Pons (tissue), 1 donor: ENCODE data around the gene CNPPD1.
A peak's percentile ranks its signal among the peaks of the same experiment; 100 is the strongest.
"Not testable (repeated sequence)": the region's sequence is repeated elsewhere in the genome, so short reads cannot be mapped to it uniquely, and the experiment has no call there.

ENCODE experiments used
- DNase-seq: peaks from one replicate; pipeline ENCODE4 v3.0.0-alpha.2; 2016; ENCODE audit warnings: low spot score

Gene CNPPD1

DNA sequence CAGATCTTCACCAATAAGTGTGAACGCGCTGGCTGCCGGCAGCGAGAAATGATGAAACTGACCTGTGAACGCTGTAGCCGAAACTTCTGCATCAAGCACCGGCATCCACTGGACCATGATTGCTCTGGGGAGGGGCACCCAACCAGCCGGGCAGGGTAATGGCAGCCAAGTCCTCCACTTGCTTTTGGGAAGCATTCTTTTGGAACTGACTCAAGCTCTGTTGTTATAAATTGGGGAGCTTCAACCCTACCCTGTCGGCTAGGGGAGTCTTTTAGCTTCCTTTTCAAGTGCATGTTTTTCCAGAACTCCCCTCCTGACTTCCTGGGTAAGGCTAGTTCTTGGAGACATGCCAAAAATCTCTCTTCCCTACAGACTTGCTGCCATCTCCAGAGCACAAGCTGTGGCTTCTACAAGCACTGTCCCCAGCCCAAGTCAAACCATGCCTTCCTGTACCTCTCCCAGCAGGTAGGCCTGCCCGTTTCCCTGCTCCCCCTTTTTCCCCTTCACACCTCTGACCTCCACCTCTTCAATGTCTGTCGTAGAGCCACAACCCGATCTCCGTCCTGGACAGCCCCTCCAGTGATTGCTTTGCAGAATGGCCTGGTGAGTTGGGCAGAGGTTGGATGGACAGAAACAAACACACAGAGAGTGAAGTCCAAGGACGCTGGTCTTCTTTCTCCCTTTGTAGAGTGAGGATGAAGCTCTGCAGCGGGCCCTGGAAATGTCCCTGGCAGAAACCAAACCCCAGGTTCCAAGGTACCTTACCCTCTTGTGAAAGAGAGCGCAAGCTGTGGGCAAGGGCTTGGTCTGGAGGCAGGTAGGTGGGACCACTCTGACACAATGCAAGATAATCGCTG is 31.4 kb upstream of the CNPPD1 start:
- DNase-seq = peak; percentile 28

DNA sequence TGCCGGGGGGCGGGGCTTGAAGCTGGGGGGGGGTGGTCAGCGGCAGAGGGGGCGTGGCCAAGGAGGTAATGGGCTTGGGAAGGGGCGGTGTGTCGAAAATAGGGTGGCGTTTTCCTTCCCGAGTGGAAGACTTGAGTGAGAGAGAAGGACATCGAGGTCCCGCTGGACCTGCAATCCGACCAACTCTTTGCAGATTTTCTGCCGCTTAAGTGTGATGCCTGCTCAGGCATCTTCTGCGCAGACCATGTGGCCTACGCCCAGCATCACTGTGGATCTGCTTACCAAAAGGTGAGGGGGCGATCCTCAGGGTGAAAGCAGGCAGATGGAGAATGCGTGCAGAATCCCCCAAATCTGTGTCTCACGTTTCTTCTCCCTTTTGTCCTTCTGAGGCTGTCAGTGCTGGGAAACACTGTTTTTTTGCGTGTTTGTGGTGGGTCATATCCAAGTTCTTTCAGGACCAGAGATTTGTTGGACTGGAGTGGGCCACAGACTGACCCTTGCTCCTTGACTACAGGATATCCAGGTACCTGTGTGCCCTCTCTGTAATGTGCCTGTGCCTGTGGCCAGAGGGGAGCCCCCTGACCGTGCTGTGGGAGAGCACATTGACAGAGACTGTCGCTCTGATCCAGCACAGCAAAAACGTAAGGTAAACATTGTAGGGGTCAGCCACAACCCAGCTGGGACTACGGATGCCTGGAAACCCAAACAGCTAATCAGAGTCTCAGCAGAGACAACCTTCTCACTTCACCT is 30.6 kb upstream of the CNPPD1 start:
- DNase-seq = peak; percentile 65

DNA sequence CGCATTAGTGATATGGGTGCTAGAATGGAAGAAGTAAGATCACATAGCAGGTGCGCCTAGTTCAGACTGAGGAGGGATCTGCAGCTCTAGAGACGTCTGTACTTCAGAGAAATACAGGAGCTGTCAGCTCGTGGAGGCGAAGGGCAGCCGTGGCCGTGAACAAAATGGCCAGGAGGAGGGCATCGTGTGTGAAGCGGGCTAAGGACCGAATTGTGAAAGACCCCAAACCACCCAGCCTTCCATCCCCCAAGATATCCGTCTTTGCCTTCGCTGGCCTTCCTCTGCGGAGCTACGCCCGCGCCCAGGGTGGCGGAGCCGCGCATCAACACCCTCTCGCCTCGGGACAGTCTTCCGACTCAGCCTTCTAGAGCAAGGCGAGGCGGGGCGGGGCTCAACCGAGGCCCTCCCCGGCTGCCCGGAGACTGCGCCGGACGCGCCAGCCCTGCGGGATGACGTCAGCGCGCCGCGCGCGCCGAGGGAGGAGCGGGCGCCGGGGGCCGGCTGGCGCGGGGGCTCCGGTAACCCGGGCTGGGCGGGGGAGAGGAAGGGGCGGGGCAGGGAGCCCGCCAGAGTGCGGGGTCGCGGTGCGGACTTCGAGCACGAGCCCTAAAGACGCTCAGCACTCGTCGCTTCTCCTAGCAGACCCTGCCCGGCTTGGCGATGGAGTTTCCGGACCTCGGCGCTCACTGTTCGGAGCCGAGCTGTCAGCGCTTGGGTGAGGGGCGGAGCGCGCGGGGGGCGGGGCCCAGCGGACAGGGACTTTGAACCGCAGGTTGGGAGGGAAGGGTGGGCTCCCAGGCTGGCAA is 29.8 kb upstream of the CNPPD1 start, which contains the start of gene ZFAND2B:
Gene ZFAND2B, plus strand, starts transcription at position 455 of the 806 bp plus-strand sequence. Its CDS starts 206 bp downstream, at position 661.
- peak; percentile 94 for DNase-seq

DNA sequence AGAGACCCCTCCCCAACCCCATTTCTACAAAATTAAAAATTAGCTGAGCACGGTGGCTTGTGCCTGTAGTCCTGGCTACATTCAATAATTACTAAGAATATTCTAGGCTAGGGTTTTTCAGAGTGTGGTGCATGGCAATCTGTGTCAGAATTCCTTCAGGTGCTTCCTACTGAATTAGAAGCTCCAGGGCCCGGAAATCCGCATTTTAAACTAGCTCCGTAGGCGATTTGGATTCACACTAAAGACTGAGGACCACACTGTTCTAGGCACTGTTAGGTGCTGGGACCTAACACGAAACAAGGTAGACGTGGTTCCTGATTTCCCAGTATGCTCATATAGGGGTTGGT is 29.2 kb upstream of the CNPPD1 start:
- DNase-seq = no peak

DNA sequence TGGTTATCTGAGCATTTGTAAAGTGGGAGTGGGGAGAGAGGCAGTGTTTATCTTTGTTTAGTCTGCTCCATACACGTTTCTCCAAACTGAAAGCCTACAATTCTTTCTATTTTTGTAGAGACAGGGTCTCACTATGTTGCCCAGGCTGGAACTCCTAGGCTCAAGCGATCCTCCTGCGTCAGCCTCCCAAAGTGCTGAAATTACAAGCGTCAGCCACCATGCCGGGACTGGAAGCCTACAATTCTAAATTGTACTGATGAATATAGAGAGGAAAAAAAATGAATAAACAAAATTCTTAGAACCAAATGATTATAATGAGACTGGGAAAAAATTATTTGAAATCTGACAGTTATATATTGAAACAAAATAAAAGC is 28.4 kb upstream of the CNPPD1 start:
- DNase-seq = no peak

DNA sequence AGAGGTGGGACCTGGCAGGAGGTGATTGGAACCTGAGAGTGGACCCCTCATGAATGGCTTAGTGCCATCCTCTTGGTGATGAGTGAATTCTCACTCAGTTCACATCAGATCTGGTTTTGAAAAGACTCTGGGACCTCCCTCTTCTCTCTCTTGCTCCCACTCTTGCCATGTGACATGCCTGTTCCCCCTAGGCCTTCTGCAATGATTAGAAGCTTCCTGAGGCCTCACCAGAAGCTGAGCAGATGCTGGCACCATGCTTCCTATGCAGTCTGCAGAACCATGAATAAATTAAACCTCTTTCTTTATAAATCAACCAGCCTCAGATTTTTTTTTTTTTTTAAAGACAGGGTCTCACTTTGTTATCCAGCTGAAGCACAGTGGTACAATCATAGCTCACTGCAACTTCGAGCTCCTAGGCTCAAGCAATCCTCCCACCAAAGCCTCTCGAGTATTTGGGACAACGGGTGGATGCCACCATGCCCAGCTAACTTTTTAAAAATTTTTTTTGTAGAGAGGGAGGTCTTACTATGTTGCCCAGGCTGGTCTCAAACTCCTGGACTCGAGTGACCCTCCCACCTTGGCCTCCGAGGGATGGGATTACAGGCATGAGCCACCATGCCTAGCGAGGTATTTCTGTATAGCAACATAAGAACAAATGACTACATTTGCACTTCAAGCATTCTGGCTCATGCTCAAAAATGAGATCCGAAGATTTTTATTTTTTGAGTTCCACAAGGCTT is 27.9 kb upstream of the CNPPD1 start:
- no peak for DNase-seq

DNA sequence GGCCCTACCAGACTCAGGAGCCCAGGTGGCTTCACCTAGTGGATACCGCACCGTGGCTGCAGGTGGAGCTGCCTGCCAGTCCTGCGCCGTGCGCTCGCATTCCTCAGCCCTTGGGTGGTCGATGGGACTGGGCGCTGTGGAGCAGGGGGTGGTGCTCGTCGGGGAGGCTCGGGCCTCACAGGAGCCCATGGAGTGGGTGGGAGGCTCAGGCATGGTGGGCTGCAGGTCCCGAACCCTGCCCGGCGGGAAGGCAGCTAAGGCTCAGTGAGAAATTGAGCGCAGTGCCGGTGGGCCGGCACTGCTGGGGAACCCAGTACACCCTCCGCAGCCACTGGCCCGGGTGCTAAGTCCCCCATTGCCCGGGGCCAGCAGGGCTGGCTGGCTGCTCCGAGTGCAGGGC is 24.6 kb upstream of the CNPPD1 start:
- not testable (repeated sequence) for DNase-seq

DNA sequence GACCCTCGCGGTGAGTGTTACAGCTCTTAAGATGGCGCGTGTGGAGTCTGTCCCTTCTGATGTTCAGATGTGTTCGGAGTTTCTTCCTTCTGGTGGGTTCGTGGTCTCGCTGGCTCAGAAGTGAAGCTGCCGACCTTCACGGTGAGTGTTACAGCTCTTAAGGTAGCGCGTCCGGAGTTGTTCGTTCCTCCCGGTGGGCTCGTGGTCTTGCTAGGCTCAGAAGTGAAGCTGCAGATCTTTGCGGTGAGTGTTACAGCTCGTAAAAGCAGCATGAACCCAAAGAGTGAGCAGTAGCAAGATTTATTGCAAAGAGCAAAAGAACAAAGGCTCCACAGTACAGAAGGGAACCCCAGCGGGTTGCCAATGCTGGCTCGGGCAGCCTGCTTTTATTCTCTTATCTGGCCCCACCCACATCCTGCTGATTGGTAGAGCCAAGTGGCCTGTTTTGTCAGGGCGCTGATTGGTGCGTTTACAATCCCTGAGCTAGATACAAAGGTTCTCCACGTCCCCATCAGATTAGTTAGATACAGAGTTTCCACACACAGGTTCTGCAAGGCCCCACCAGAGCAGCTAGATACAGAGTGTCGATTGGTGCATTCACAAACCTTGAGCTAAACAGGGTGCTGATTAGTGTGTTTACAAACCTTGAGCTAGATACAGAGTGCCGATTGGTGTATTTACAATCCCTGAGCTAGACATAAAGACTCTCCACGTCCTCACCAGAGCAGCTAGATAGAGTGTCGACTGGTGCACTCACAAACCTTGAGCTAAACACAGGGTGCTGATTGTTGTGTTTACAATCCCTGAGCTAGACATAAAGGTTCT is 24.0 kb upstream of the CNPPD1 start:
- peak; percentile 51 for DNase-seq

DNA sequence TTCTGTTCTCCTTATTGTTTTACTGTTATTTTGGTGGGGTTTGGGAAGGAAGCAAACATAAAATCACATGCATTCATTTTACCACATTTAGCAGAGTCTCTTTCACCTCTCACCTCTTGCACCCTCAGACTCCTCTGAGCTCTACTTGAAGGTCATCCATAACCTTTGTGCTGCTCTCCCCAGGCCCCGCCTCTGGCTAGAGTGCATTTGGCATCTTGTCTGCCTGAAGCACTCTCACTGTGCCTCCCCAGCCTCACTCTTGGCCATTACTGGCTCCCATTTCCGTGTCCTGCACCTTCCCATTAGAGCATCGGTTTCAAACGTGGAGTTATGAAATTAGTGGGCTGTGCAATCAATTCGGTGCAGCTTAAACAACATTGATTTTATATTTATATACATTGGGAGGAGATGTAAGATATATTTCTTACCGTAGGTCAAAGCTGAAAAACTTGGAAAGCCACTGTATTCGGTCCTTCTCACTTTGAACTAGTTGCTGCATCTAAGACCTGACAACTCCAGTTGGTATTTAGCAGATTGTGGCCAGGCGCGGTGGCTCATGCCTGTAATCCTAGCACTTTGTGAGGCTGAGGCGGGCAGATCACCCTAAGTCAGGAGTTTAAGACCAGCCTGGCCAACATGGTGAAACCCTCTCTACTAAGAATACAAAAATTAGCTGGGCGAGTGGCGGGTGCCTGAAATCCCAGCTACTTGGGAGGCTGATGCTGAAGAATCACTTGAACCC is 22.9 kb upstream of the CNPPD1 start:
- DNase-seq = no peak

DNA sequence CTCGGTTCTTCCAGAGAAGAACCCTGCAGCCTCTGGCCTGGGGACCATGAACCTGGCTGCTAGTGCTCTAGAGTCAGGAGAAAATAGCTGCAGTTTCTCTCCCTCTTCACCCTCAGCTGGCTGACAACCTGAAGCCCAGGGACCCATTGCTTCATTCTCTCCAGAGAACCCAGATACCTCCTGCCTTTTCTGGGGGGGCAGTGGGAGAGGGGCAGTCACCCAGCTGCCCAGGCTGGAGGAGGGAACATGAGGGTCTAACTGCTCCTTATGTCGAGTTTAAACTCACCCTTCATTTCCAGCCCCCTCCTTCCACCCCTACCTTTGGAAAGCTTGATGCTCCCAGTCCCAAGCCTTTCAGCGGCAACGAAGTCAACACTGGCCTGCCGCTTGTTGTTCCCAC is 22.2 kb upstream of the CNPPD1 start:
- DNase-seq = no peak

DNA sequence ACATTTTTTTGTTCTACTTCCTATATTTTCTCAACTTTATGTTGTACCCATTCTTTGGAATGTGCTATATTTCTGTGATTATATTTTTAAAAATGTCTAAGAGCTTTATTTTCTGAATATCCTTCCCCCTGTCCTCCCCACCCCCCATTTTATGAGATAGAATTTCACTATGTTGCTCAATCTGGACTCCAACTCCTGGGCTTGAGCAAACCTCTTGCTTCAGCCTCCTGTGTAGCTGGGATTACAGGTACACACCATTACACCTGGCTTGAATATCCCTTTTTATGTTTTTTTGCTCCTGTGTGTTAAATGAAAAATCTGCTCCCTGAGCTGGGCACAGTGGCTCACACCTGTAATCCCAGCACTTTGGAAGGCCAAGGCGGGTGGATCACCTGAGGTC is 20.7 kb upstream of the CNPPD1 start:
- no peak for DNase-seq

DNA sequence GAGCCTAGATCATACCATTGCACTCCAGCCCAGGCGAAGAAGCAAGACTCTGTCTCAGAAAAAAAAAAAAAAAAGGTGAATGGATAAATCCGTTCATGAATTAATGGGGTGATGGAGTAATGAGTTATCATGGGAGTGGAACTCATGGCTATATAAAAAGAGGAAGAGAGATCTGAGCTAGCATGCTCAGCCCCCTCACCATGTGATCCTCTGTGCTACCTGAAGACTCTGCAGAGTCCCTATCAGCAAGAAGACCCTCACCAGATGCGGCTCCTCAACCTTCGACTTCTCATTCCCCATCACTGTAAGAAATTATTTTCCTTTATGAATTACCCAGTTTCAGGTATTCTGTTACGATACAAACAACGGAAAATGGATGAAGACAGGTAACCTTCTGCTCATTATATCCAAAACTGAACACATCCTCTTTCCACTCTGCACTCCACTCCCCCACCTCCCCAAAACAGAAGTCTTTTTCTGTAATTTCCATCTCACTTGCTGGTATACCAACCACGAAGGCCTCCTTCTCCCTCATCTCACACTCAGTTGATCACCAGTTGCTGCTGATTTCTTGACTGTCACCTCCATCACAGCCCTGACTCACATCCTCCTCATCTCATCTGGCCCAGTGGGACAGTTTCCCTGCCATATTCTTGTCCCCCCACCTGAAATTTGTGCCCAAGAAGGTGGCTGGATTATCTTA is 10.2 kb upstream of the CNPPD1 start:
- no peak for DNase-seq

DNA sequence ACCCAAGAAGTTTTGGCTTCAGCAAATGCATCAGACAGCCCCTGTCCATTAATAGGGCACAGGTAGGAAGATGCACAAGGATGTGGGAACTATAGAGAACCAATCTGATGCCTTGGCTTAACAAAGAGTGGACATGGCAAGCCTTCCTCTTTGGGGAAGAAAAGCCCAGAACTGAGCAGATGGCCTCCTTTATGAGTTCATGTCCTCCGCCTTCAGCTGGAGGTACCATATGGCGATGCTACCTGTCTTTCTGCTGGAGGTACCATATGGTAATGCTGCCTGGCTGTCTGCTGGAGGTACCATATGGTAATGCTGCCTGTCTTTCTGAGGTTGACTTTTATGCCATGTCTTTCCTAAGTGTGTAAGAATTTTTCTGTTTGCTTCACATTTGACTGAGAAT is 7.4 kb upstream of the CNPPD1 start:
- DNase-seq = no peak

DNA sequence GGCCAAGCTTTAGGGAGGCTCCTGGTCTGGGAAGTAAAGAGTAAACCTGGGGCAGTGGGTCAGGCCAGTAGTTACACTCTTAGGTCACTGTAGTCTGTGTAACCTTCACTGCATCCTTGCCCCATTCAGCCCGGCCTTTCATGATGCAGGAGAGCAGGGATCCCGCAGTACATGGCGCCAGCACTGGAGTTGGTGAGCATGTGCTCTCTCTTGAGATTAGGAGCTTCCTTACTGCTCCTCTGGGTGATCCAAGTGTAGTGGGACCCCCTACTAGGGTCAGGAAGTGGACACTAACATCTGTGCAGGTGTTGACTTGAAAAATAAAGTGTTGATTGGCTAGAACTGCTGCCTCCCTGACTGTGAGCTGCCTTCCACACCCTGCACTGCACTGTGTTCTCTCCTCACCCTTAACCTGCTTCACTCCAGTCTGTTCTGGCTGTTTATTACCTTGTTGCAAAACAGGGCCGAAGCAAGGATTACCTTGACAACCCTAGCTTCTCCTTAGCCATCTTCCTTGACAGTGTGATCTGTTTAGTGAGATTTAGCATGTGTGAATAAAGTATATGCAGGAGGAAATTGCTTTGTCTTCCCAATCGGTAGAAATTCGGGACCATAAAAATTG is 6.5 kb upstream of the CNPPD1 start:
- DNase-seq = no peak

DNA sequence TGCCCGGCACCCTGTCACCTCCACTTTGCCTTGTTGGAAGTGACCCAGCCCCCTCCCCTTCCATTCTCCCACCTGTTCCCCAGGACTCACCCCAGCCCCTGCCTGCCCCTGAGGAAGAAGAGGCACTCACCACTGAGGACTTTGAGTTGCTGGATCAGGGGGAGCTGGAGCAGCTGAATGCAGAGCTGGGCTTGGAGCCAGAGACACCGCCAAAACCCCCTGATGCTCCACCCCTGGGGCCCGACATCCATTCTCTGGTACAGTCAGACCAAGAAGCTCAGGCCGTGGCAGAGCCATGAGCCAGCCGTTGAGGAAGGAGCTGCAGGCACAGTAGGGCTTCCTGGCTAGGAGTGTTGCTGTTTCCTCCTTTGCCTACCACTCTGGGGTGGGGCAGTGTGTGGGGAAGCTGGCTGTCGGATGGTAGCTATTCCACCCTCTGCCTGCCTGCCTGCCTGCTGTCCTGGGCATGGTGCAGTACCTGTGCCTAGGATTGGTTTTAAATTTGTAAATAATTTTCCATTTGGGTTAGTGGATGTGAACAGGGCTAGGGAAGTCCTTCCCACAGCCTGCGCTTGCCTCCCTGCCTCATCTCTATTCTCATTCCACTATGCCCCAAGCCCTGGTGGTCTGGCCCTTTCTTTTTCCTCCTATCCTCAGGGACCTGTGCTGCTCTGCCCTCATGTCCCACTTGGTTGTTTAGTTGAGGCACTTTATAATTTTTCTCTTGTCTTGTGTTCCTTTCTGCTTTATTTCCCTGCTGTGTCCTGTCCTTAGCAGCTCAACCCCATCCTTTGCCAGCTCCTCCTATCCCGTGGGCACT is 5.8 kb upstream of the CNPPD1 start:
- no peak for DNase-seq

DNA sequence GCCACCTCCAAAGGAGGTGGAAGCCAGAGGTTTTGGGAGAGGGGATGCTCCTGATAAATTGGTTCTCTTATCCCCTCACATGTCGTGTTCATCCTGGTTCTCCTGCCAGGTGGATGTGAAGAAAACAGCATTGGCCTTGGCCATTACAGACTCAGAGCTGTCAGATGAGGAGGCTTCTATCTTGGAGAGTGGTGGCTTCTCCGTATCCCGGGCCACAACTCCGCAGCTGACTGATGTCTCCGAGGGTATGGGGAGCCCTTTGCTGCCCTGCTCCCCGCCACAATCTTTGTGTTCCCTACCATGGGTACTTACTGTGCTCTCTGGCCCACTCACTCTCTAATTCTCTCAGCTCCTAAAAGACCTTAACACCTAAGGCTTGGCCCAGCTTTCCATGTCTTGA is 4.8 kb upstream of the CNPPD1 start:
- no peak for DNase-seq

DNA sequence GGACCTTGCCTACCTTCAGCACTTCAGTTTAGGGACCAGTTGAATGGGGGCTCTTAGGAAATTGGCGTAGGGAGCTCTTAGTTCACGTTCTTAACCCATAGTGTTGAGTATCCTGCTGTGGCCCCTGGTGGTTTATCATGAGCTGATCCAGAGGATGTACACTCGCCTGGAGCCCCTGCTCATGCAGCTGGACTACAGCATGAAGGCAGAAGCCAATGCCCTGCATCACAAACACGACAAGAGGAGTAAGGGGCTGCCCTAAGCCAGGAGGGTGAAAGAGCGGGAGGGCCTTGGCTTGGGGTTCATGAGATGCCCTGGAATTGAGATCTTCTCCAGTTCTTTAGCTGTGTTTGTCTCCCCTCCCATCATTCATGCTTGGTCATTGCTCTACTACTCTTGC is 4.2 kb upstream of the CNPPD1 start:
- DNase-seq = no peak
